SK-N-MC (cell line): ENCODE data around the gene TCTA.

Source experiments
- DNase-seq: peaks from one replicate; pipeline ENCODE4 v3.0.0-alpha.2; 2011; ENCODE audit warnings: low read depth, low spot score
- H3K27ac ChIP-seq: fragments of 200-600 bp; sonication (generic); 2 replicates; pipeline ENCODE4 v1.5.1; 2016; ENCODE audit warnings: mixed run types
- H3K36me3 ChIP-seq: fragments of 200-600 bp; sonication (generic); 2 replicates; pipeline ENCODE4 v1.6.1; 2017; ENCODE audit warnings: antibody characterized with exemption, low read length, mixed read lengths; ENCODE audit not compliant: insufficient read depth
- H3K4me3 ChIP-seq: fragments of 200-600 bp; sonication (generic); 2 replicates; pipeline ENCODE4 v1.5.1; 2016
- H3K9ac ChIP-seq: fragments of 200-600 bp; sonication (generic); 2 replicates; pipeline ENCODE4 v1.8.0; 2017; ENCODE audit warnings: mixed run types, mixed read lengths; ENCODE audit not compliant: insufficient read length
- H3K9me3 ChIP-seq: fragments of 200-600 bp; sonication (generic); 2 replicates; pipeline ENCODE4 v1.6.1; 2017; ENCODE audit warnings: low read depth, mild to moderate bottlenecking, antibody characterized with exemption, low read length, moderate library complexity, mixed read lengths
- EZH2 ChIP-seq: fragments of 200-600 bp; sonication (generic); IDR thresholded peaks from one replicate; pipeline ENCODE4 v1.6.1; 2017; ENCODE audit warnings: antibody characterized with exemption
- FOXP2 ChIP-seq: optimal IDR thresholded peaks from 2 replicates; pipeline ENCODE3; 2011; ENCODE audit warnings: mild to moderate bottlenecking, moderate library complexity; ENCODE audit not compliant: insufficient read depth; ENCODE audit errors: extremely low read length, control extremely low read depth
- POLR2AphosphoS5 ChIP-seq: IDR thresholded peaks from 2 replicates; pipeline ENCODE4 v1.6.1; 2012; ENCODE audit warnings: mild to moderate bottlenecking, low read depth, low read length, borderline replicate concordance

The TCTA gene

DNA sequence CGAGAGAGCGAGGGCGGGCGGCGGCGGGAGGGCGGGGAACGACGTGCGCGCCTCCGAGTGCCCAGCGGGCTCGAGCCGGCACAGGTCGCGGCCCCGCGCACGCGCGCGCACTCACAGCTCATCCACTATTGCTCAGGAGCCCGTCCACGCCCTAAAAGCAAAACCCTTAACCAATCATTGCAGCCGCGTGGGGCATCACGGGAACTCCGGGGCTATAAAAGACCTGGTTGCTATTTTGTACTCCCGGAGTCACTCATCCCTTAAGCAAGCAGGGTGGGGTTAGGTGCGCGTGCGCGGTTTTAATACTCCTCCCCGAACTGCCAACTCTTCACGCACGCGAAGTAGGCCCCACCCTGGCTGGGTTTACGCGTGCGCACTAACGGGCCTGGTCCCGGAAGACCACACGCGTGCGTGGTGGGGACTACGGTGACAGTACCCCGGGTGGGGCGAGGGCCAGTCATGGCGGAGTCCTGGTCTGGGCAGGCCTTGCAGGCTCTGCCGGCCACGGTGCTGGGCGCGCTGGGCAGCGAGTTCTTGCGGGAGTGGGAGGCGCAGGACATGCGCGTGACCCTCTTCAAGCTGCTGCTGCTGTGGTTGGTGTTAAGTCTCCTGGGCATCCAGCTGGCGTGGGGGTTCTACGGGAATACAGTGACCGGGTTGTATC lies at the start of gene TCTA, which contains the start of gene RHOA:
TCTA (plus strand) TSS at position 456 of the 664 bp plus-strand sequence; CDS start at position 460, 4 bp downstream.
RHOA (minus strand) TSS at position 9 of the 664 bp plus-strand sequence. CDS start 36,387 bp downstream, outside the sequence.
- H3K27ac ChIP-seq: peak within 1 kb of the TSS; percentile 83
- H3K9me3 ChIP-seq: no peaks in the 10 kb centered on the region
- peak within 1 kb of the TSS; percentile 85 for H3K4me3 ChIP-seq
- TF ChIP-seq POLR2AphosphoS5 (peak; percentile 99), EZH2 (no peak), FOXP2 (no peak)
- H3K36me3 ChIP-seq: no peaks in the 10 kb centered on the region; the same call in 1 of the 2 replicates
- peak; percentile 97 for DNase-seq
- H3K9ac ChIP-seq: peak within 1 kb of the TSS; percentile 96

- TF ChIP-seq POLR2AphosphoS5 (no peak), EZH2 (no peak), FOXP2 (no peak)
- Histone ChIP-seq H3K27ac (no peak overlapping the region), H3K36me3 (peaks cover 31% of the 10 kb centered on the region), H3K9me3 (no peaks in the 10 kb centered on the region), H3K4me3 (no peak overlapping the region), H3K9ac (no peak overlapping the region)
- no peak for DNase-seq
Observed at GRCh38 chr3:49362561-49362960, 49.7 kb upstream of the TCTA start.

DNA sequence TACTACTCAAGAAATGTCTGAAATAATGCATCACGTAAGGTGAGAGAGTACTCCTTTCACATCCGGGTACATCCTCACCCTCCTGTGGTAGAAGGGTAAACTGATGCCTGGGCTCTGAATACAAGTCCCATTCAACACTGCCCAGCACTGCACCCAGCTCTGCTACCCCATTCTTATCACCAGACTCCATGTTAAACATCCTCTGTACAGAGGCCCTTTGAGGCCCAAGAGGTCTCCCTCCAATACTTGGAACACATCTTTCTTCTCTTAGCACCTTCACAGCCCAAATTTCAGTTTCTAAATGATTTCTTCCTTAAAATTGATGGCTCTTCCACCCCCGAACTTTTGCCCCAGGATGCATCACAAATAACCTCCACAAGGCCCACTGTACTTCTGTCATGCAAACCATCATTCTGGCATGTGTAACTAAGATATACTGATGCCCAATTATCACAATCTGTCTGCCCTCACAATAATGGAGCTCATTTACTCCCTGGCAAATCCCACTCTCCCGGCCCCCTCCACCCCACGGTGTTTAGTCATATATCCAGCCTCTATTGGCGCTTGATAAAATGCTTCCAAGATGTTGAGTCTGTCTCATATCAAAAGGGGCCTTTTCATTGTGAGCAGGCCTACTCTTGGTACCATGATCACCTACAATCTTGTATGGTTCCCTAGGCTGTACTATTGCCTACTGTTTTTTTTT lies 41.5 kb upstream of the TCTA start:
- H3K36me3 ChIP-seq: peaks cover 42% of the 10 kb centered on the region; the same call in 1 of the 2 replicates
- TF ChIP-seq POLR2AphosphoS5: no peak
- TF ChIP-seq FOXP2: no peak
- TF ChIP-seq EZH2: no peak
- no peak overlapping the region for H3K27ac ChIP-seq
- H3K9me3 ChIP-seq: no peaks in the 10 kb centered on the region
- no peak overlapping the region for H3K9ac ChIP-seq
- DNase-seq: no peak
- H3K4me3 ChIP-seq: no peak overlapping the region

GRCh38 chr3:49371946-49372345 lies 40.3 kb upstream of the TCTA start:
- H3K9me3 ChIP-seq: no peaks in the 10 kb centered on the region
- no peak overlapping the region for H3K9ac ChIP-seq
- peaks cover 39% of the 10 kb centered on the region; the same call in 1 of the 2 replicates for H3K36me3 ChIP-seq
- H3K27ac ChIP-seq: no peak overlapping the region
- no peak overlapping the region for H3K4me3 ChIP-seq
- DNase-seq: no peak
- no peak for TF ChIP-seq POLR2AphosphoS5

DNA sequence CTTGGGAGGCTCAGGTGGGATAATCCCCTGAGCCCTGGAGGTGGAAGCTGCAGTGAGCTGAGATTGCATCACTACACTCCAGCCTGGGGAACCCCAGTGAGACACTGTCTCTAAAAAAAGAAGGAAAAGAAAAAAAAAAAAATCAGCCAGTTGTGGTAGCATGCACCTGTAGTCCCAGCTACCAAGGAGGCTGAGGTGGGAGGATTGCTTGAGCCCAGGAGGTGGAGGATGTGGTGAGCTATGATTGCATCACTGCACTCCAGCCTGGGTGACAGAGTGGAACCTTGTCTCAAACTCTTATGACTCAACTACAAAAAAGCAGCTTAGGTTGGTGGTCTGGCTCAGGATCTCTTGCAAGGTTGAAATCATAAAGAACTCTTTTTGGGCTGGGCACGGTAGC lies 34.7 kb upstream of the TCTA start:
- H3K4me3 ChIP-seq: no peak overlapping the region
- no peak for DNase-seq
- no peak for TF ChIP-seq POLR2AphosphoS5
- no peak overlapping the region for H3K27ac ChIP-seq
- H3K36me3 ChIP-seq: peaks cover 16% of the 10 kb centered on the region; the same call in 1 of the 2 replicates
- no peaks in the 10 kb centered on the region for H3K9me3 ChIP-seq
- H3K9ac ChIP-seq: no peak overlapping the region

DNA sequence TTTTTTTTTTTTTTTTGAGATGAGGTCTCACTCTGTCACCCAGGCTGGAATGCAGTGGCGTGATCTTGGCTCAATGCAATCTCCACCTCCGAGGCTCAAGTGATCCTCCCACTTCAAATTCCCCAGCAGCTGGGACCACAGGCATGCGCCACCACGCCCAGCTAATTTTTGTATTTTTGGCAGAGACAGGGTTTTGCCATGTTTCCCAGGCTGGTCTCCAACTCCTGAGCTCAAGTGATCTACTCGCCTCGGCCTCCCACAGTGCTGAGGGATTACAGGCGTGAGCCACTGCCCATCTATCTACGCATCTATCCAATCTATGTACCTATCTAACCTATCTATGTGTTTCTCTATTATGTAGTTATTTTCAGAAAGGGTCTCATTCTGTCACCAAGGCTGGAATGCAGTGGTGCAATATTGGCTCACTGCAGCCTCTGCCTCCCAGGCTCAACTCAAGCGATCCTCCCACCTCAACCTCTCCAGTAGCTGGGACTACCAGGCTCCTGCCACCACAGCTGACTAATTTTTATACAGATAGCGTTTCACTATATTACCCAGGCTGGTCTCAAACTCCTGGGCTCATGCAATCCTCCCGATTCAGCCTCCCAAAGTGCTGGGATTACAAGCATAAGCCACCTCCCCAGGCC lies 33.9 kb upstream of the TCTA start:
- TF ChIP-seq EZH2: no peak
- H3K9ac ChIP-seq: no peak overlapping the region
- no peak for DNase-seq
- no peak overlapping the region for H3K4me3 ChIP-seq
- peaks cover 8% of the 10 kb centered on the region; the same call in 1 of the 2 replicates for H3K36me3 ChIP-seq
- no peak overlapping the region for H3K27ac ChIP-seq
- no peaks in the 10 kb centered on the region for H3K9me3 ChIP-seq

DNA sequence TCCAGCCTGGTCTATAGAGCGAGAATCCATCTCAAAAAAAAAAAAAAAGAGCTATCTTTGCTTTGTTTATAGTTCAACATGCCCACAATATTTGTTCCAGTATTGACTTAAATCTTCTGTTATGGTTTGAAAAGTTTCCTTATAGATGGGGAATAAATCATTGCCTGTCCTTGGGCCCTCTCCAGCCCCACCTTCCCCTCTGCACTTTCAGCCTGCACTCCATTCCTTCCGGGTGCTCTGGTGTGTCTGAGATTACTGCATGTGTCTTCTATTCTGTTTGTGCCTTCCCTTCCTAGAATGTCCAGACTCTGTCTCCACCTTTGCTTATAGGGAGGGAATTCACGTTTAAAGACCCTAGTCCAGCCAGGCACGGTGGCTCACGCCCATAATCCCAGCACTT lies 28.8 kb upstream of the TCTA start:
- peaks cover 2% of the 10 kb centered on the region; the same call in 1 of the 2 replicates for H3K36me3 ChIP-seq
- no peak overlapping the region for H3K27ac ChIP-seq
- H3K9me3 ChIP-seq: no peaks in the 10 kb centered on the region
- DNase-seq: no peak
- no peak overlapping the region for H3K4me3 ChIP-seq
- TF ChIP-seq FOXP2: no peak
- no peak for TF ChIP-seq POLR2AphosphoS5
- no peak for TF ChIP-seq EZH2
- no peak overlapping the region for H3K9ac ChIP-seq

- H3K4me3 ChIP-seq: no peak overlapping the region
- no peaks in the 10 kb centered on the region for H3K9me3 ChIP-seq
- no peak overlapping the region for H3K9ac ChIP-seq
- H3K27ac ChIP-seq: no peak overlapping the region
- peaks cover 5% of the 10 kb centered on the region; the same call in 1 of the 2 replicates for H3K36me3 ChIP-seq
- no peak for TF ChIP-seq EZH2
- no peak for TF ChIP-seq FOXP2
- TF ChIP-seq POLR2AphosphoS5: no peak
- DNase-seq: no peak
Observed at GRCh38 chr3:49385617-49386016, 26.6 kb upstream of the TCTA start.
